ENCODE measurements around the gene MRFAP1L1. TPM values are rescaled to one million over a fixed set of nuclear protein-coding genes. Genes with fewer than 3 reads are reported as not detected.

The MRFAP1L1 gene
- total RNA-seq, 1 experiment from 2014 or later = 57.7 TPM

DNA sequence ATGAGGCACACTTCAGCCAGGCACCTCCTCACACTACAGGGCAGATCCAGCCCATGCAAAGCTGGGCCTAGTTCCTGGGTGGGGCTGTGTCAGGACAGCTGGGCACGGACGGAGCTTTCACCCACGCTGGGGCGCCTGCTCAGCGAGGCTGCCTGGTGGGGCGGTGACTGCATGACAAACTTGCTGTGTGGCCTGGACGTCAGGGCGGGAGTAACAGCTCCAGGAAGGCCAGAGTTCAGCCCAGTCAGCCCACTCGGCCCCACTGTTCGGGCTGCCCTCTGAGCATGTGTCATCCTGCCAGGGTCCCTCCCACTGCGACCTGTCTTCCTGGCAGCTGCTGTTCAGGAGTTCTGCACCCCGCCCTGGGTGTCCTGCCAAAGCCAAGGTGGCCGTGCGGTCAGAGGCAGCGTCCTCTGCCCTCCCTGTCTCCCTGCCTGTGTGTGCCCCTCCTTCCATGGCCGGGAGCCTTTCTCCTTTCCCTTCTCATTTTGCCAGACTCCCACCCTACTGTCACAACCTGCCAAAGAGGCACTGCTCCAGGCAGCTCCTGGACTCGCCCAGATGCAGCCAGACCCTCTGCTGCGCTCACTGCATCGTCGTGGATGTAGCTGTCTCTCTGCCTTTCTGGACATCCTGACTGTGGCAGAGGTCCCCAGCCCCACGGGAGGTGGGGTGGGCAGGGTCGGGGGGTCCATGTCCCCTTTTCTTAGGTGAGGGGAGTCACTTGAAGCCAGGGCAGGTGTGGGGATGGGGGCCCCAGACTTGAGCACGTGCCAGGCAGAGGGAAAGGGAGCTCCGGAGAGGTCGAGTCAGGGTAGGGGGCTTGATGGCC, 39.9 kb upstream of the MRFAP1L1 start:
- DNase-seq = no peak

More for the DNA sequence above, 39.9 kb upstream of the MRFAP1L1 start:
- H3T11ph ChIP-seq (ENCODE audit: low read length) = no peak overlapping the region
- no peak overlapping the region for H2BK5ac ChIP-seq (ENCODE audit: insufficient read length, low read length)
- H3K79me1 ChIP-seq (ENCODE audit: insufficient read depth, low read depth, low read length, poor library complexity, severe bottlenecking) = no peaks in the 10 kb centered on the region
- no peak overlapping the region for H4K5ac ChIP-seq (ENCODE audit: insufficient read length, low read depth, low read length)
- Mint-ChIP-seq H3K27me3 (ENCODE audit: low read depth) (no peaks in the 10 kb centered on the region; the same call in 1 of the 2 replicates), H3K36me3 (ENCODE audit: insufficient read depth in 1 of 3, low read depth in 3 of 3) (no peaks in the 10 kb centered on the region), H3K4me3 (no peak overlapping the region; a peak in 1 of 5 replicates), H3K9me3 (no peaks in the 10 kb centered on the region; a peak in 1 of 5 replicates), H3K27ac (no peak overlapping the region), H3K4me1 (peaks cover 7 to 17% of the 10 kb centered on the region in 2 experiments)
- H3K56ac ChIP-seq (ENCODE audit: insufficient read length, low read depth, low read length) = no peak overlapping the region
- no peak overlapping the region for H2BK20ac ChIP-seq (ENCODE audit: low read depth, low read length, poor library complexity, severe bottlenecking)
- H2AK5ac ChIP-seq (ENCODE audit: insufficient read length, low read length) = no peak overlapping the region
- H3K27ac ChIP-seq (ENCODE audit: insufficient read length, low read depth, low read length) = no peak overlapping the region
- H3K27me3 ChIP-seq (ENCODE audit: insufficient read depth, low read length) = no peaks in the 10 kb centered on the region
- H3K9ac ChIP-seq (ENCODE audit: extremely low read depth, insufficient read length, low read length) = no peak overlapping the region
- no peaks in the 10 kb centered on the region for H3K23me2 ChIP-seq (ENCODE audit: insufficient read length, low read depth, low read length, poor library complexity, severe bottlenecking)
- H3K9me3 ChIP-seq (ENCODE audit: control insufficient read depth, low read depth, low read length) = no peaks in the 10 kb centered on the region
- no peak overlapping the region for H2BK15ac ChIP-seq (ENCODE audit: low read depth, low read length)
- H3K18ac ChIP-seq (ENCODE audit: insufficient read length, low read depth, low read length) = no peak overlapping the region
- no peak overlapping the region for H4K91ac ChIP-seq (ENCODE audit: insufficient read length, low read depth, low read length)
- H3K79me2 ChIP-seq (ENCODE audit: insufficient read depth, low read length) = no peaks in the 10 kb centered on the region
- no peak overlapping the region for H3K23ac ChIP-seq (ENCODE audit: insufficient read length, low read depth, low read length)
- no peak overlapping the region for H2BK120ac ChIP-seq (ENCODE audit: low read depth, low read length, poor library complexity, severe bottlenecking)
- TF ChIP-seq, protein P1, sequence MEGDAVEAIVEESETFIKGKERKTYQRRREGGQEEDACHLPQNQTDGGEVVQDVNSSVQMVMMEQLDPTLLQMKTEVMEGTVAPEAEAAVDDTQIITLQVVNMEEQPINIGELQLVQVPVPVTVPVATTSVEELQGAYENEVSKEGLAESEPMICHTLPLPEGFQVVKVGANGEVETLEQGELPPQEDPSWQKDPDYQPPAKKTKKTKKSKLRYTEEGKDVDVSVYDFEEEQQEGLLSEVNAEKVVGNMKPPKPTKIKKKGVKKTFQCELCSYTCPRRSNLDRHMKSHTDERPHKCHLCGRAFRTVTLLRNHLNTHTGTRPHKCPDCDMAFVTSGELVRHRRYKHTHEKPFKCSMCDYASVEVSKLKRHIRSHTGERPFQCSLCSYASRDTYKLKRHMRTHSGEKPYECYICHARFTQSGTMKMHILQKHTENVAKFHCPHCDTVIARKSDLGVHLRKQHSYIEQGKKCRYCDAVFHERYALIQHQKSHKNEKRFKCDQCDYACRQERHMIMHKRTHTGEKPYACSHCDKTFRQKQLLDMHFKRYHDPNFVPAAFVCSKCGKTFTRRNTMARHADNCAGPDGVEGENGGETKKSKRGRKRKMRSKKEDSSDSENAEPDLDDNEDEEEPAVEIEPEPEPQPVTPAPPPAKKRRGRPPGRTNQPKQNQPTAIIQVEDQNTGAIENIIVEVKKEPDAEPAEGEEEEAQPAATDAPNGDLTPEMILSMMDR (conservative IDR thresholded peaks at IDR 0.05) = no peak
- no CpG with 5 or more reads among the region's 25 CpGs for WGBS (ENCODE audit: extremely low coverage, insufficient read length, low lambda C conversion rate)
- H3K14ac ChIP-seq (ENCODE audit: insufficient read depth, low read length) = no peak overlapping the region
- H2BK12ac ChIP-seq (ENCODE audit: insufficient read length, low read depth, low read length) = no peak overlapping the region
- H3K4me1 ChIP-seq (ENCODE audit: insufficient read depth, low read length) = no peaks in the 10 kb centered on the region
- H3K4ac ChIP-seq (ENCODE audit: low read depth, low read length) = no peak overlapping the region
- H3K4me2 ChIP-seq (ENCODE audit: insufficient read depth, insufficient read length, low read length) = no peak overlapping the region
- H4K20me1 ChIP-seq (ENCODE audit: control insufficient read depth, insufficient read depth, insufficient read length) = no peaks in the 10 kb centered on the region
- H4K8ac ChIP-seq (replicated peaks; ENCODE audit: insufficient read length, low read depth, low read length) = no peak overlapping the region
- H2AFZ ChIP-seq (ENCODE audit: low read length) = no peak overlapping the region
